Cardiac atrium fibroblast (primary cell): Measurements from ENCODE around the gene CIB4. TPM values are rescaled to one million over a fixed set of nuclear protein-coding genes. Genes with fewer than 3 reads are reported as not detected.

ENCODE experiments used
- total RNA-seq: library from RNA; depleted of rRNA; stranded (reverse); fragments of >200 nt; gene quantifications from 2 replicates; pipeline ENCODE4 v1.2.3, GENCODE V29; 2015

The CIB4 gene
- total RNA-seq: not detected in 2 replicates

DNA sequence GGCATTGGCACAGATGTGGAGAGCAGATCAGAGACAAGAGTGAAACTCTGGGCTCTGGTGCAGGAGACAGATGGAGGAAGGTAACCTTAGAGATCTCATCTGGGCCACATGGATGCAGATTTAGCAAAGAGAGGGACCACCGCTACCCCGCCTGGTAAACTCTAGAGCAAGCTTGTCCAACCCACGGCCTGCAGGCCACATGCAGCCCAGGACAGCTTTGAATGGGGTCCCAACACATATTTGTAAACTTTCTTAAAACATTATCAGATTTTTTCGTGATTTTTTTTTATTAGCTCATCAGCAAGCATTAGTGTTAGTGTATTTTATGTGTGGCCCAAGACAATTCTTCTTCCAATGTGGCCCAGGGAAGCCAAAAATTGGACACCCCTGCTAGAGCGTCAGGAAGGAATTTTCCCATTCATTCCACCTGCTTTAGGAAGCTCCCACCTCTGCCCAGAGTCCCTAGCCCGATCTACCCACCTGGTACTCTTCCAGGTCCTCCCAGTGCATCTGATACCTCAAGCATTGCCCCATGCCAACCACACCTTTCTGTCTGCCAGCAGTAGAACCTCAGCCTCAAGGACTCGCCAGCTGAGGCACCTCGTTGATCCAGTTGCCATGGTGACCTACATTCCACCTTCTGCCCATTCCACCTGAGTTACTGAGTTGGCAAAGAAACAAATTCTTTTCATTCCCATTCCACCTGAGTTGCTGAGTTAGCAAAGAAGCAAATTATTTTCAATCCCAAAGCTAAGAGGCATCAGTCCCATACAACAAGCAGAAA lies at the start of gene CIB4:
Gene CIB4 (minus strand): TSS at position 586 of the 784 bp plus-strand sequence. CDS start 52 bp downstream, at position 534.

Other genes starting within 250 kb of the CIB4 start
- gene DRC1, start 239.4 kb downstream of the CIB4 start, total RNA-seq: not detected in 2 replicates
- gene OTOF, start 163.2 kb downstream of the CIB4 start, total RNA-seq: 0.81 TPM in 1 of 2 replicates, not detected in the other
- gene KCNK3, start 51.4 kb upstream of the CIB4 start, total RNA-seq: under 0.01 TPM in 1 of 2 replicates, not detected in the other
- gene SLC35F6, start 122.9 kb upstream of the CIB4 start, total RNA-seq: 36.8 and 50.4 TPM in 2 replicates
- gene CENPA, start 144.7 kb upstream of the CIB4 start, total RNA-seq: 1.6 and 3.6 TPM in 2 replicates
- gene DPYSL5, start 206.8 kb upstream of the CIB4 start, total RNA-seq: not detected in 2 replicates